HL-60/S4 treated with phorbol 12-myristate 13-acetate at 8.2 ng/mL for 4 days and 3 days (cell line): Measurements from ENCODE around the gene NCOR2.

ENCODE experiments used
- in situ Hi-C: fragments of 300-500 bp; cut with MboI; formaldehyde crosslinking; loops from 2 replicates; pipeline ENCODE4 v1.15.0; 2022; ENCODE audit warnings: low sequenced_read_pairs

Gene NCOR2

GRCh38 chr12:124566997-124567672 lies at the start of gene NCOR2:
TSS of gene NCOR2 (minus strand) at chr12:124567612. CDS start at chr12:124495251, 72,361 bp downstream.
- in situ Hi-C loops = loop anchor here (10.0 kb wide), 1 partner anchor 118 kb away; no protein-coding TSS in a partner anchor

GRCh38 chr12:124616394-124617221 lies 49.2 kb upstream of the NCOR2 start:
- in situ Hi-C loops = no loop called here

- in situ Hi-C loops = no loop called here
Measured at GRCh38 chr12:124614512-124615292, 47.3 kb upstream of the NCOR2 start.

GRCh38 chr12:124613151-124613585 lies 45.8 kb upstream of the NCOR2 start:
- in situ Hi-C loops = no loop called here

GRCh38 chr12:124612410-124612680 lies 44.9 kb upstream of the NCOR2 start:
- in situ Hi-C loops = no loop called here

GRCh38 chr12:124611559-124612409 lies 44.4 kb upstream of the NCOR2 start:
- in situ Hi-C loops = no loop called here

- in situ Hi-C loops = no loop called here
Measured at GRCh38 chr12:124610629-124611558, 43.5 kb upstream of the NCOR2 start.

- in situ Hi-C loops = no loop called here
Measured at GRCh38 chr12:124610021-124610612, 42.7 kb upstream of the NCOR2 start.

GRCh38 chr12:124609041-124609989 lies 41.9 kb upstream of the NCOR2 start:
- in situ Hi-C loops = no loop called here

- in situ Hi-C loops = no loop called here
Measured at GRCh38 chr12:124608450-124608870, 41.0 kb upstream of the NCOR2 start.

GRCh38 chr12:124607681-124608425 lies 40.4 kb upstream of the NCOR2 start:
- in situ Hi-C loops = no loop called here

GRCh38 chr12:124605883-124606774 lies 38.7 kb upstream of the NCOR2 start:
- in situ Hi-C loops = no loop called here

GRCh38 chr12:124605150-124605882 lies 37.9 kb upstream of the NCOR2 start:
- in situ Hi-C loops = no loop called here

GRCh38 chr12:124604264-124604680 lies 36.9 kb upstream of the NCOR2 start:
- in situ Hi-C loops = no loop called here

GRCh38 chr12:124603831-124604251 lies 36.4 kb upstream of the NCOR2 start:
- in situ Hi-C loops = no loop called here
